Renal pelvis (tissue), 4 donors: ENCODE data around the gene RAD51B. TPM values are rescaled to one million over a fixed set of nuclear protein-coding genes. Genes with fewer than 3 reads are reported as not detected.
A peak's percentile ranks its signal among the peaks of the same experiment; 100 is the strongest.
"Not testable (repeated sequence)": the region's sequence is repeated elsewhere in the genome, so short reads cannot be mapped to it uniquely, and the experiment has no call there.

ENCODE experiments used
- DNase-seq: peaks from one replicate; pipeline ENCODE4 v3.0.0-alpha.2; 2013
- polyA plus RNA-seq, 3 donors: library from polyadenylated mRNA; unstranded; fragments of 120-200 nt; gene quantifications; one replicate each; pipeline ENCODE4 v1.2.1, GENCODE V29; 2013; ENCODE audit not compliant: insufficient read length in 3 of 3

RAD51B gene
- polyA plus RNA-seq, 3 donors: 9.8 to 11.0 (median 9.8) TPM

- no peak for DNase-seq
Observed at GRCh38 chr14:67977434-67978034, 158.0 kb downstream of the RAD51B start.

GRCh38 chr14:67978749-67979148, 159.2 kb downstream of the RAD51B start:
- DNase-seq: no peak

GRCh38 chr14:67982711-67983608, 163.4 kb downstream of the RAD51B start:
- DNase-seq: no peak

GRCh38 chr14:67984274-67984673, 164.7 kb downstream of the RAD51B start:
- DNase-seq: no peak

GRCh38 chr14:67986131-67986841, 166.7 kb downstream of the RAD51B start:
- DNase-seq: no peak

GRCh38 chr14:67987606-67988005, 168.0 kb downstream of the RAD51B start:
- DNase-seq: peak; percentile 84

- not testable (repeated sequence) for DNase-seq
Observed at GRCh38 chr14:67988210-67988609, 168.6 kb downstream of the RAD51B start.

- DNase-seq: no peak
Observed at GRCh38 chr14:67990576-67990975, 171.0 kb downstream of the RAD51B start.

GRCh38 chr14:67994531-67994930, 175.0 kb downstream of the RAD51B start:
- no peak for DNase-seq

GRCh38 chr14:67996235-67996634, 176.7 kb downstream of the RAD51B start:
- DNase-seq: no peak

- DNase-seq: no peak
Observed at GRCh38 chr14:67998834-67999233, 179.3 kb downstream of the RAD51B start.

GRCh38 chr14:67999290-67999689, 179.7 kb downstream of the RAD51B start:
- DNase-seq: no peak

GRCh38 chr14:67999705-68000384, 180.3 kb downstream of the RAD51B start:
- no peak for DNase-seq

- no peak for DNase-seq
Observed at GRCh38 chr14:68000511-68000910, 180.9 kb downstream of the RAD51B start.

- no peak for DNase-seq
Observed at GRCh38 chr14:68008491-68008890, 188.9 kb downstream of the RAD51B start.

- peak; percentile 54 for DNase-seq
Observed at GRCh38 chr14:68011406-68012028, 191.9 kb downstream of the RAD51B start.

GRCh38 chr14:68012871-68013270, 193.3 kb downstream of the RAD51B start:
- no peak for DNase-seq

GRCh38 chr14:68013326-68013725, 193.7 kb downstream of the RAD51B start:
- no peak for DNase-seq

- no peak for DNase-seq
Observed at GRCh38 chr14:68014771-68015170, 195.2 kb downstream of the RAD51B start.

GRCh38 chr14:68015356-68016254, 196.0 kb downstream of the RAD51B start:
- DNase-seq: no peak
